Activated CD4-positive, alpha-beta T cell treated with anti-CD3 and anti-CD28 coated beads, Interleukin-2, amount 50 U/mL, for 16 hours (primary cell): Measurements from ENCODE around the gene TMPRSS2.

Source experiments
- DNase-seq: peaks from one replicate; pipeline ENCODE4 v3.0.0-alpha.2; 2020

Gene TMPRSS2

DNA sequence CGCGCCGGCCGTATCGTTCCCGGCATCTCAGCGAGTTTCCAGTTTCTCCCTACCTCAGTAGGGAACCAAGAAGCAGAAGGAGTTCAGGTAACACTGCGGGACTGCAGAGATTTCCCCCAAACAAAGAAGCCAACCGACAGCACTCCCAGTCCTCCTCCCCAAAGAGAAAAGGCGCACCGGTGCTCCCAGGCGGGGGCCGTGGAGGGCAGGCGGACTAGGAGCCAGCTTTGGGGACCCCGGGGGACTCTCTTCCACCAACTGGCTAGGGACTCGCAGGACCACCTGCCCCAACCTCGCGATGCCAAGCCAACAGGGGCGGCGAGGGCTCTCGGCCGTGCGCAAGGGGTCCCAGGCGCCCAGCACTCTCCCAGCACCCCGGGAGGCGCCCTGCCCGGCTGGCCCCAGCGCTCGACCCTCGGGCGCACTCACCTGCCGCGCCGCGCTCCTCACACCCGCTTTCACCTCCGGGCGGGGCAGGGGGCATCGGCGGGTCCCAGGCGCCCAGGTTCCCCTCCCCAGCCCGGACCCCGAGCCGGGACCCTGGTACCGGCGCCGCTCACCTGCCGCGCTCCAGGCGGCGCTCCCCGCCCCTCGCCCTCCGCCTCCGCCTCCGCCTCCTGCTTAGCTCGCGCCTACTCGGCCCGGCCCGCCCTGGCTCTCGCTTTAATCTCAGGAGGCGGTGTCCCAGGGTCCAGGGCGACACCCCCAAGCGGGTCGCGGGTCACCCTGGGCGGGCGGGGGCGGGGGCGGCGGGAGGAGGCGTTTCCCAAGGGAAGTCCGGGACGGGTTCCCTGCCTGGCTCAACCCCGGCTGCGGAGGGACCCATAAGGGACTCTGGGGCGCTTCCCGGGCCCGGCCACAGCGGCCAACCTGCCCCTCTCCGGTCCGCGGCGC is at the start of gene TMPRSS2:
Gene TMPRSS2 (minus strand): TSS at position 638 of the 894 bp plus-strand sequence. CDS start 10,025 bp downstream, outside the sequence.
- DNase-seq, result no peak

DNA sequence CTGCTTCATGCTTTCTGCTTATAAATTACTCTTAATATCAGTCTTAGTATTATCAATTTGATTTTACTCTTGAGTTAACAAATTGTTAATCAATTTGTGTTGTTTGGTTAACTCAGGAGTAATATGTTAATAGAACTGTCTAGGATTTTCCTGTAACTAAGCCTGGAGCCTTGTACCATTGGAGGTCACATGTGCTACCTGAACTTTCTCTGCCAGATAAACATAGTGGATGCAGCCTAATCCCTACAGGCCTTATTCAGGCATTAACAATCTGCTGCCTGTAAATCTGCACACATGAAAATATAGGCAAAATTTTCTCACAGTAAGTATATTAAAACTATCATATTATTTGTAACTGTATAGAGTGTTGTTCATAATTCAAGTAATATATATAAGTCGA is 47.1 kb upstream of the TMPRSS2 start:
- no peak for DNase-seq

DNA sequence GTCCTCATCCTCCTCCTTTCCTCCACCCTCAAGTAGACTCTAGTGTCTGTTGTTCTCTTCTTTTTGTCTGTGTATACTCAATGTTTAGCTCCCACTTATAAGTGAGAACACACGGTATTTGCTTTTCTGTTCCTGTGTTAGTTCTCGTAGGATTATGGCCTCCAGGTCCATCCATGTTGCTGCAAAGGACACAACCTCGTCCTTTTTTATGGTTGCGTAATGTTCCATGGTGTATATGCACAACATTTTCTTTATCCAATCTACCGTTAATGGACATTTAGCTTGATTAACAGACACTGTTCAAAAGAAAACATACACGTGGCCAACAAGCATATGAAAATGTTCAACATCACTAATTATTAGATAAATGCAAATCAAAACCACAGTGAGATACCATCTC is 44.3 kb upstream of the TMPRSS2 start:
- DNase-seq, result no peak

DNA sequence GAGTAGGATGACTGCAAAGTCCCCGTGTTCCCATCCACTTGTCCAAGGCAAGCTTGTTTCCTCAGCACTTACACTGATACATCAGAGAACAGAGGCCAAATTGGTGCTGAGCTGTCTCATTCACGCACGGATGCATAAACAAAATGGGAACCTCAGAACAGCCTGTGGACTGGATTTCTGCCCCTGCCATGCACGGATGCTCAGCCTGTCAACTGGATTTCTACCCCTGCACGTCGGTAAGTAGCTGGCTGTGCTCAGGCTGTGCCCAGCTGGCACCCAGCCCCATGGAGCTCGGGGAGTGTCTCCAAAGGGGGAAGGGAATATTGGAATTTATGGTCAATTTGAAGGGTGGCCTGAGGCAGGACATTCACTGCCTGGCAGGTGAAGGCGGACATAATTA is 40.8 kb upstream of the TMPRSS2 start:
- no peak for DNase-seq

DNA sequence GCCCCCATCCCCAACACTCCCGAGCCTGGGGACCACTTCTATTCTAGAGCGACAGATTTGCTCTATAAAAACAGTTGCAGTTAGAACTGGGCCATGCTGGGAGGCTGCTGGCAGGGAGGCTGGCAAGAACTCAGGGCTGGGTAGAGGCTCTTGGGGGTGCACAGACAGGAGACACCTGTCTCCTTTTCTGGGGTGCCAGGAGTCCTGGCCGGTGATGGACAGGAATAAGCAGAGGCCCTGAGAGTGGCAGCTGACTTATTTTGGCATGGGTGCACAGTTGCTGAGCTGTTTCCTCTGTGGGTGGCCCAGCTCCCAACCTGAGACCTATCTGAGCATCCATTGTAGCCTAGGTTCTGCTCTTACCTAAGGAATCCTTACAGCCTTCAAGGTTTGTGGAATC is 39.2 kb upstream of the TMPRSS2 start:
- DNase-seq, result no peak

DNA sequence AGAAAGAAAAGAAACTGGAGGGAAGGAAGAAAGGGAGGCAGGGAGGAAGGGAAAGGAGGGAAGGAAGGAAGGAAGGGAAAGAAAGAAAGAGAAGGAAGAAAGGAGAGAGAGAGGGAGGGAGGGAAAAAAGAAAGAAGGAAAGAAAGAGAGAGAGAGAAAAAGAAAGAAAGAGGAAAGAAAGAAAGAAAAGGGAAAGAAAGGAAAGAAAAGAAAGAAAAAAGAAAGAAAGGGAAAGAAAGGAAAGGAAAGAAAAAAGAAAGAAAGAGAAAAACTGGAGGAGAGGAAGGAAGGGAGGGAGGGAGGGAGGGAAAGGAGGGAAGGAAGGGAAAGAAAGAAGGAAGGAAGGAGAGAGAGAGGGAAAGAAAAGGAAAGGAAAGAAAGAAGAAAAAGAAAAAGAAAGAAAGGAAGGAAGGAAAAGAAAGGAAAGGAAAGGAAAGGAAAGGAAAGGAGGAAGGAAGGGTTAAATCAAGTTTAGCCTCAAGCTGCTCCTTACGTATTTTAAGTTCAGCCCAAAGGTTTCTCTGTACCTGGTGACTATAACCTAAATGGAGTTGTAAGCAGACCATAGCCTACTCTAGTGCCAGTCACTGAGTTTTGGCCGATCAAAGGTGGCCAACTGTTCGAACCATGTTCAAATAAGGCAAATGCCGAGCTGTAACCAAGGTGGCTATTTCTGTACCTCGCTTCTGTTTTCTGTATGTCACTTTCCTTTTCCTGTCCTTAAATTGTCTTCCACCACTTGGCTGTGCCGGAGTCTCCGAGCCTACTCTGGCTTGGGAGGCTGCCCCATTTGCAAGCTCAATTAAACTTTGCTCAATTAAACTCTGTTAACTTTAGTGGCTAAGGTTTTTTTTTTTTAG is 37.8 kb upstream of the TMPRSS2 start:
- DNase-seq, result no peak

DNA sequence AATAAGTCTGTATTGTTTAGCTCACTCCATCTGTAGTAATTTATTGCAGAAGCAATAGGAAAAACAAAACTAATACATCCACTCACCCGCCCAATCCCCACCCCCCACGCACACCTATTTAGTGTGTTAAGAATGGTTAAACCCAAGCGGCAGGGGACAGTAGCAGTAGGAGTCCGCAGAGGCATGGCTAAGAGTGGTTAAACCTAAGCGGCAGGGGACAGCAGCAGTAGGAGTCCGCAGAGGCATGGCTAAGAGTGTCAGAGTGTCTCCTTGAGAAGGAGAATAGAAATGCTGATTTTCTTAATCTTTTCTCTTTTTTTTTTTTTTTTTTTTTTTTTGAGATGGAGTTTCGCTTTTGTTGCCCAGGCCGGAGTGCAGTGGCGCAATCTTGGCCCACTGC is 34.8 kb upstream of the TMPRSS2 start:
- DNase-seq, result no peak

DNA sequence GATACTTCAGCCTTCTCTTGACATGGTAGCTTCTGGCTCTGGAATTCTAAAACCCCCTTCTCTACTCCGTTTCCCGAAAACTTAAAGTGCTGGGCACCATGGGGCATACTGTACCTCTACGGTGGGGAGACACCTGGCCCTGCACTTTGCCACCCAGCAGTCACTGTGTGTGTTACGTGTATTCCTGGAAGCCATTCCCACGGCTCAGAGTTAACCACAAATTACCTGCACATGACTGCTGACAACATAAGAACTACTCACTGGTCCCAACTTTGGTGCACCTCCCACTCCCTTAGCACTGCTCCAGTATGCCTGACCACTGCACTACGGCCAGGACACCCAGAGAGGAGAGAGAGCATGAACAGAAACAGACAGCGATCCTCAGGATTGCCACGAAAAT is 29.4 kb upstream of the TMPRSS2 start:
- DNase-seq, result no peak

DNA sequence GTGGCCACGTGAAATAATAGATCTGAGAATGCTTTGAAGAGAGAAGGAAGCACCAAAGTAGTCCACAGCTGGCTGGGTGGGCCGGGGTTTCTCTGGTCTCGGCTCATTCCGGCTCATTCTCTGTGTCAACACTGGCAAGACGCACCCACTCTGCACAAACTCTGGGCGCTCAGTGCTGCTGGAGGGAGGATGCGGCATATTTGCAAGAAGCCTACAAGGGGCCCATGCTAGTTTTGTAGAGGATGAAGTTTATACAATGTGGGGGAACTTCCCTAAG is 28.8 kb upstream of the TMPRSS2 start:
- no peak for DNase-seq

DNA sequence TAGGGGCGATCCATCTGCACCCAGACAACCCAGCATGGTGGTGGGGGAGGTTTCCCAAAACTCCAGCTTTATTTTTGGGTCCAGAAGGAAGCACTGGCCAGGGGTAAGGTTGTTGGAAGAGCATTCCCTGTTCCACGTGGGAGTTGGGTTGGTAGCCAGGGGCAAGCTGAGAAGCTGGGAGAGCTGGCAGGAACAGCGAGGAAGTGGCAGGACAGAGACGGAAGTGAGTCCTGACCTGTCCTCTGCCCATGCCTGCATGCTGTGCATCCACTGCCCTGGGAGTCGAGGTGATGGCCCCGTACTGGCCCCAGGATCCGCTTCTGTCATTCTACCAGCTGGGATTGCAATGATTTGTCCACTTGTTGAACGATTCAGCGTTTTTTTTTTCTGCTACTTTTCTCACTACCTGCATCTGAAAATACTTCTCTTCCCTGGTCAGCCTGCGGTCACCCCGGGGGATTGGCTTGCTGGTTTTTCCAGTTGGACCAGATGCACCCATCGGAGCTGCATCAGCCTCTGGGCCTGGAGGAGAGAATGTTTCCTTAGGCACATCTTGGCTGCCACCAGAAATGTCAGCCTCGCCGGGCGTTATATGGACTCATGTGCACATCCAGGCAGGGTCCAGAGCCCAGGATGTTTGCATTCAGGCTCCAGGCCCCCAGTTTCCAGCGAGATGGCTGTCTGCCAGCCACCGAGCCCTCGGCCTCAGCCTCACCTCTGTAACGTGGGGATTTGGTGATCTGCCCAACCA is 28.3 kb upstream of the TMPRSS2 start:
- no peak for DNase-seq

DNA sequence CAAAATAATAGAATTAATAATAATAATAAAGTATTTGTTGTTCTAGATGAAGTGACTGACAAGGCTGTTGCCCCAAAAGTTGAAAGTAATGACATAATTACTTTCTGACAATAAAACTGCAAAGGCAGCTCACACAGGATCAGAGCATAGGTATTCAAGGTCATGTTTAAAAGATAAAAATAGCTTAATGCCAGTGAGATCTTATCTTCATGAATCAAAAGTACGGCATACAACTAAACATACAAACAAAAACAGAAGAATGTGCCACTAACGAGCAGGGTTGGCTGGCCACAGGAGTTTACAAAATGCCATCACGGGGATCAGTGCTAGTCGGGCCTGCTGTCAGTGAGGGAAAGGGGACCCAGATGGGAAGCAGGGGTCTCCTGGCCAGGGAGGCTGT is 22.4 kb upstream of the TMPRSS2 start:
- no peak for DNase-seq

DNA sequence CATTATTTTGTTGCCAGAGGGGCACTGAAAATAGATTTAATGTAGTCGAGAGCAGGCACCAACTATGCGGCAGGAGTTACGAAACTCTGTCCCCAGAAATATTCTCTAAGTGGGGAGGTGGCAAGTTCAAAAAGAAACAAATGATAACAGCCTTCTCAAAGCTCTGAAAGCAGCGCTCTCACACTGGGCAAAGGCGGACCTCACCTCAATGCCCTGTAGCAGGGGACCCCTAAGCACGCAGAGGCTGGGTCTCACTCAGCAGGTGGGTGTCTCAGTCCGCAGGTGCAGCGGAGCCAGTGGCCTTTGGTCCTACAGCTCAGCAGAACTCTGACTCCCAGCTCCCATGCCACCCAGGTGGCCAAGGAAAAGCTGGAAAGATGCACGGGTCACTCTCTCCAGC is 21.8 kb upstream of the TMPRSS2 start:
- DNase-seq, result no peak

DNA sequence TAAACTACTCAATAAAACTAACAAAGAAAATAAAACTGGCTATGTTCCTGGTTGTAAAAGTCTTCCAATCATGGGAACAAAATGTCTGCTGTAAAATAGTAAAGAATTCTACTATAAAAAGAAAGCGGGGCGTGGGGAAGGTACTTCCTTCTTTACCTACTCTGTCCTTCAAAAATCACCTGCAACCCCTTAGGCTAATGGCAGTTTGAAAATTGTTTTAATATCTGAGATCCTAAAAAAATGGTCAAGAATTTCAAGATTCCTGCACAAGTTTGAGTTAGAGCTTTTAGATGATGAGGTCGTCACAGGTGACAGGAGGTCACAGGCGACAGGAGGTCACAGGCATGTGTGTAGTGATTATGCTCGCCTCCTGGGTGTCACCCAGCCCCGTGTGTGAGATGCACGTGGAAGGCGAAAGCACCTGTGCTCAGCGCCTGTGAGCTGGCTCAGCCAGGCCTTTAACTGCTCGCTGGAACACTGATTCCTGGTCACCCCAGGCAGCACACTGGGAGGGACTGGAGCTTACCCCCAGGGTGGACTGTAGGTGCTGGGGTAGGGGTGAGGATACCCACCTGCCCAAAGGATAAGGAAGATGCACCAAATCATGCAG is 18.6 kb upstream of the TMPRSS2 start:
- DNase-seq, result no peak

DNA sequence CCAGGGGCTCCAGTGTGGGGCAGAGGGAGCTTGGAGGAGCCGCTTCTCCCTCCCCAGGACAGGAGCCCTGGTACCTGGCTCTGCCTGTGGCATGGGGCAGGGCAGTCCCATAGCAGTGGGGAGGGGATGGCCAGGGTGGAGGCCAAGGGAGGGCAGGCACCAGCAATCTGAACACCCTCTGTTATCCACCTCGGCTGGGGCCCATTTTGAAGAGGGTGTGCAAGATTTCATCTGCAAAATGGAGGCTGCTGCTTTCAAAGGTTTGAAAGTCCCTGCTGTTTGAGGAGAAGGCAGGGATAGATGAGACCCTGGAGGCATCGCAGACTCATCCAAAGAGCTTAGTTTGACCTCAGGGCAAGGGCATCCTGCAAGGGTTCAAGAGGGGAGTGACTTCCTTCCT is 15.2 kb upstream of the TMPRSS2 start:
- DNase-seq, result no peak

DNA sequence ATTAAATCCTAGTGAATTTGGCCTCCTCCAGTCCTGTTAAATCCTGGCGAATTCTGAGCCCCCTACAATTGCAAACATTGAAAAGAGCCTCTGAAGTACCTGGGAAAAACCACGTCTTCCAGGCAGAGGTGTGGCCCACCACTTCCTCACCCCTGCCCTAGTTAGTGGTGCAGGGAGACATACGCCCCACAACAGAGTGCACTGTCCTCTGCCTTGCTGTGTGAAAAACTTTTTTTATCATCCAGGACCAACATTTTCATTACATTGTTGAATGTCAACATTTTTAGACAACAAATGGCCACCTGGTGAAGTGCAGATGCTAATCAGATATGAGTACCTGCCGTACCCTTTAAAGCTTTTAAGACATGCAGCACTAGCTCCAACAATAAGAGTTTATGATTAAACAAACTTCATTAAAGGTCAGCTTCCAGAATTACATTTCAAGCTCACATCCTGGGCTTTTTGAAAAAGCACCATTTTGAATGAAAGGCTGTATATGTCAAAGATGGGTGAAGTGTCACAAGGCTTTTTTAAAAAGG is 13.6 kb upstream of the TMPRSS2 start:
- no peak for DNase-seq

DNA sequence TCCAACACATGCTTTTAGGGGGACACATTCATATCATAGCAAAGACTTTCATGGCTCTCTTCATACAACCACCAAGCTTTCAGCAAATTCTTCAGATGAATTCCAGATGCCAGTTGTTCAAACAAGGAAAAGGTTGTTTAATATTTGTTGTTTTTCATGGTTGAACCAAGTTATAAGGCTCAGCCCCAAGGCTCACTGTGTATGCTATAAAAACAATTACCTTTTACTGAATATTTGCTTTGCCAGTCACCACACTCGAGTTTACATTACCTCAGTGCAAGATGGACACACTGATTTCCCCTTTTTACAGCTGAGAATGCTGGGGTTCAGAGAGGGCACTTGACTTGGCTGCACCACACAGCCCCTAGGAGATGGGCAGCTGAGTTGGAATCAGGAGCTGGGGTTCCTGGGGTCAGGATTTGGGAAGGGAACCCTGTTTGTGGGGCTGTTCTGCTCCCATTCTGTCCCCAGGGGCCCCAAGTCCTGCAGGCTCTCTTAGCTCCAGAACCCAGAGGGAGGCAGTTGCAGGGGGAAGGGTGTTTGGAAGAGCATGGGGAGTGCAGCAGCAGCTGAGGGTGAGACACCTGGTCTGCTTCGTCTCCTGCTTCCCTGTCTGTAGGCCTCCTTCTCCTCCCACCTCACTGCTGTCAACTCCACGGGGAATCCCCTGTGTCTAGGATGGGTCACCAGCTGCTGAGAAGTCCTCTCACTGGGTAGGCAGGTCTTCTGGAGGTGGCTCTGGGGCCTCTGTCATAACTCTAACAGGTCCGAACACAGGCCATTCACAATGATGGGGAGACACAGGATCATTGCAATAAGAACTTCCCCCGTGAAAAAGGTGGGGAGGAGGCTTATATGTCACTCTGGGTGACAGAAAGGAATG is 12.8 kb upstream of the TMPRSS2 start:
- DNase-seq, result no peak

DNA sequence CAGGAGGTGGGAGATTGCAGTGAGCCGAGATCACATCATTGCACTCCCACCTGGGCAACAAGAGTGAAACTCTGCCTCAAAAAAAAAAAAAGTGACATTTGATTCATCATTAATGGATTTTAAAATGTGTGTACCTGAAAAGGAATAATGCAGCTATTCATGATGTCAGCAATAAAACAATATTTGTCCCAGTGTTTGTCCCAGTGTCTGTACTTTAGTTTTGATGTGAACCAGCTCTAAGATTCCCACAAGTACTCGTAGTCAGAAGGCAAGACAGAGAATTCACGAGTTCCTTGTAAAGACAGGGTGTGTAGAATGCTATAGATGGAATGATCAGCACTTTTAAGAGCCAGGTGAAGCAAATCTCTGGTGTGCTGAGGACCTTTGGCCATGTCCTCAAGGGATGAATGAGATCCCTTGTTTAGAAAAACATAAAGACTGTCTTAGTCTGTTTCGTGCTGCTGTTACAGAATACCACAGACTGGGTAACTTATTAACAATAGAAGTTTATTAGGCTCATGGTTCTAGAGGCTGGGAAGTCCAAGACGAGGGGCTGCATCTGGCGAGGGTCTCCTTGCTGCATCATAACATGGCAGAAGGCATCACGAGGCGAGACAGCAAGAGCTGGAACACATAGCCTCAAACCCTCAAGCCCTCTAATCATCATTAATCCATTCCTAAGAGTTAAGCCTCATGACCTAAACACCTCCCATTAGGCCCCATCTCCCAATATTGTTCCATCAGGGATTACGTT is 12.0 kb upstream of the TMPRSS2 start:
- no peak for DNase-seq

DNA sequence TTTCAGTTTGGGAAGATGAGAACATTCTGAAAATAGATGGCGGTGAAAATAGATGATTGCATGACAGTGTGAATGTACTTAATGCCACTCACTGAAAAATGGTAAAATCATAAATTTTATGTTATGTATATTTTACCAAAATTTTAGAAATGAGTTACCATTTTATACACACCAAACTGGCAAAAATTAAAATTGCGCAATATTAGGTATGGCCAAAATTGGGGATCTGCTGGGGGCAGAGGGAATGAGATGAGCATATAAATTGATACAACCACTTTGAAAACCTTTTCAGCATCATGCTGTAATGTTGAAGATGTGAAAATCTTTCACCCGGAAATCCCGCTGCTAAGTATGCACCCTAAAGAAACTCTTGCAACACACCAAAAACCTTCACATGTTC is 10.8 kb upstream of the TMPRSS2 start:
- no peak for DNase-seq

DNA sequence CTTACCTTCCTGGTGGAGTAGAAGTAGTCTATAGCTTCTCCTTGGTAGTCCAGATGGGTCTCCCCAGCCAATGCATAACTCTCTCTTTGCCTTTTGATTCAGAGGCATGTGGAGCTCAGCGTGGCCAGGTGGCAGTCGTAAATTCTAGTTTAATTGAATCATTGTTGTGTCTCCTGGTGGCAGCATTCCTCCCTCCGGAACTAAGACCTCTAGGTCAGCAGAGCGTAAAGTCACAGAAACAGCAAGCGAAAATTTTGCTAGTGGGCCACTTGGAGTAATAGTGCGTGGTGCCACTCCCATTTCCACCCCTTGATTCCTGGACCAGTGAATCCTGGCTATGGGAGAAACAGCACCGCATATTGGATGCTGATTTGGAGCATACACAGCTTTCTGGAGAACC is 3.9 kb upstream of the TMPRSS2 start:
- no peak for DNase-seq

DNA sequence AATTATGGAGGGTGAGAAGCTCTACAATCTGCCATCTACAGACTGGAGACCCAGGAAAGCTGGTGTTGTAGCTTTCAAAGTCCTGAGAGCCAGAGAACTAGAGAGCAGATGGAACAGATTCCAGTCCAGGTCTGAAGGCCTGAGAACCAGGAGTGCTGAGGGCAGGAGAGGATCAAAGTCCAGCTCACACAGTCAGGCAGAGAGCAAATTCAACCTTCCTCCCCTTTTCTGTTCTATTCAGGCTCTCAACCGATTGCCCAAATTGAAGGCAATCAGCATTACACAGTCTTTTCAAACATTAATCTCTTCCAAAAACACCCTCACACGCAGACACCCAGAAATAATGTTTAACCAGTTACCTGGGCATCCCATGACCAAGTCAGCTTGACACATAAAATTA is 2.5 kb upstream of the TMPRSS2 start:
- no peak for DNase-seq

DNA sequence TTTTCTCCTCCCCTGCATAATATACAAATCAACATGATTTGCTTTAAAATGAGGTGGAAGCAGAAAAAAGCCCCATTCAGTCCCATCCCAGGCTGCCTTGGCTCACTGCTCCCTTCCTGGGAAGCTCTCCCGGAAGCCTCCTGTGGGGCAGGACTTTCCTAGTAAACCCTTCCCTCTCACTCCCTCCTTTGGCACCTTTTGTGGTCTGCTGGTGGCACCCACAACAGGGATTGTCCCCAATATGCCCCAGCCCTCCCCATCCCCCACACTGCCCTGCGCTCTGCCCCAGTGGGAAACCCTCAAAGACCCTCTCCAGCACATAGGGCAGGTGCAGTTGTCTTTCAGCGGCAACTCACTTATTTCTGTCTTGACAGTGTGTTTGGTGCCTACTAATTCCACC is 1.8 kb upstream of the TMPRSS2 start:
- DNase-seq, result no peak
